ENCODE results near the gene PAX7.

PAX7 gene
- long read RNA-seq: 0 reads

DNA sequence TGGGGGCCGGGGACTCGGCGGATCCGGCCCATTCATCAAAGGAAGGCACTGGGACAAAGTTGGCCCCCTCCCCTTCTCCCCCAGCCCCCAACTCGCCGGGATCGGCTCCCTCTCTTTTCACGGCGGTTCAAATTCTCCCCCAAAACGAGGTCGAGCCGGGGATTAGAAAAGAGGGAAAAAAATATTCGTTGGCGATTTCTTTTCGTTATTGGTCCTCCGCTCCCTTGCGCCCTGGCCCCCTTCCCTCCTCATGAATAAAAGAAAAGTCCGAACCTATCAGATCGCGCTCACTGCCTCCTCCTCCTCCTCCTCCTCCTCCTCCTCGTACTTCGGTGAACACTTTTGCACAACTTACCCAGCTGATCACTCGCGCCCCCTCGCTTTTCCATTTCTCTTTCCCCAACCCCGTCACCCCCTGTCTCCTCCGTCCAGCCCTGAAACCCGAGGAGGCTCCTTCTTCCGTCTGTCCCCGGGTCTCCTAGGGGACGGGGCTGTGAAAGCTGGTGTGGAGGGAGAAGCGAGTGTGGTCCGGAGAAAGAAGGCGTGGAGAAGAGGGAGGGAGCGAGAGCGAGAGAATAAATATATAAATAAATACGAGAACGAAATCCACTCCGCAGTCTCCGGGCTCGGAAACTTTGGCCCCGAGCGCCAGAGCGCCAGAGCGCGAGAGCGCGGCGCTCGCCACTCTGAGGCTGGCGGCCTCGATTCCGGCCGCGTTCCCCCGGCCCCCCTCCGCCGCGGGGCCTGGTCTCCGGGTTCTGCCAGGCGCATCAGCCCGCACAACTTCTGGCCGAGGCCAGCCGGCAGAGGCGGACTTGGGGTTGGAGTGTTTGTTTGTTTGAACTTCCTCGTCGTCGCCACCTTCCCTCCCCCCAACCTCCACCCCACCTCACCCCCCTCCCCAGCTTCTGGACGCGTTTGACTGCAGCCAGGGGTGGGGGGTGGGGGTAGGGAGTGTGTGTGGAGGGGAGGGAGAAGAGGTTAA lies at the start of gene PAX7:
Gene PAX7, plus strand, starts transcription at position 336 of the 985 bp plus-strand sequence. CDS start 758 bp downstream, outside the sequence.
- TF ChIP-seq REST (IDR thresholded peaks at IDR 0.05; ENCODE audit: insufficient replicate concordance, low read depth) (no peak), POLR2AphosphoS5 (IDR thresholded peaks at IDR 0.05; ENCODE audit: low read depth) (no peak), GABPA (IDR thresholded peaks at IDR 0.05; ENCODE audit: low read depth) (no peak), SPI1 (IDR thresholded peaks at IDR 0.05; ENCODE audit: borderline replicate concordance, low read depth) (no peak)
- TF ChIP-seq, protein P1, sequence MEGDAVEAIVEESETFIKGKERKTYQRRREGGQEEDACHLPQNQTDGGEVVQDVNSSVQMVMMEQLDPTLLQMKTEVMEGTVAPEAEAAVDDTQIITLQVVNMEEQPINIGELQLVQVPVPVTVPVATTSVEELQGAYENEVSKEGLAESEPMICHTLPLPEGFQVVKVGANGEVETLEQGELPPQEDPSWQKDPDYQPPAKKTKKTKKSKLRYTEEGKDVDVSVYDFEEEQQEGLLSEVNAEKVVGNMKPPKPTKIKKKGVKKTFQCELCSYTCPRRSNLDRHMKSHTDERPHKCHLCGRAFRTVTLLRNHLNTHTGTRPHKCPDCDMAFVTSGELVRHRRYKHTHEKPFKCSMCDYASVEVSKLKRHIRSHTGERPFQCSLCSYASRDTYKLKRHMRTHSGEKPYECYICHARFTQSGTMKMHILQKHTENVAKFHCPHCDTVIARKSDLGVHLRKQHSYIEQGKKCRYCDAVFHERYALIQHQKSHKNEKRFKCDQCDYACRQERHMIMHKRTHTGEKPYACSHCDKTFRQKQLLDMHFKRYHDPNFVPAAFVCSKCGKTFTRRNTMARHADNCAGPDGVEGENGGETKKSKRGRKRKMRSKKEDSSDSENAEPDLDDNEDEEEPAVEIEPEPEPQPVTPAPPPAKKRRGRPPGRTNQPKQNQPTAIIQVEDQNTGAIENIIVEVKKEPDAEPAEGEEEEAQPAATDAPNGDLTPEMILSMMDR (IDR thresholded peaks at IDR 0.05; ENCODE audit: insufficient read depth, low read length): no peak
- no peak within 1 kb of the TSS for H3K4me3 ChIP-seq (replicated peaks; ENCODE audit: insufficient read depth, low read length)
- H3K27me3 ChIP-seq (ENCODE audit: insufficient read depth, poor library complexity, severe bottlenecking): peaks cover 65% of the 10 kb centered on the region
- no peak for DNase-seq (ENCODE audit: low read depth in 1 of 2, low spot score in 1 of 2)
- no peak within 1 kb of the TSS for H3K27ac ChIP-seq (replicated peaks)

- Histone ChIP-seq H3K27ac (replicated peaks) (no peak overlapping the region), H3K4me3 (replicated peaks; ENCODE audit: insufficient read depth, low read length) (no peak overlapping the region), H3K27me3 (ENCODE audit: insufficient read depth, poor library complexity, severe bottlenecking) (no peaks in the 10 kb centered on the region)
- peak in 1 of 2 experiments; percentile 15 for DNase-seq (ENCODE audit: low read depth in 1 of 2, low spot score in 1 of 2)
- no peak for TF ChIP-seq GABPA (IDR thresholded peaks at IDR 0.05; ENCODE audit: low read depth)
- TF ChIP-seq, protein P1 (IDR thresholded peaks at IDR 0.05; ENCODE audit: insufficient read depth, low read length): peak; percentile 66
These were observed 49.2 kb upstream of the PAX7 start for GRCh38 chr1:18581420-18581880.

- TF ChIP-seq POLR2AphosphoS5 (IDR thresholded peaks at IDR 0.05; ENCODE audit: low read depth) (no peak), GABPA (IDR thresholded peaks at IDR 0.05; ENCODE audit: low read depth) (no peak), REST (IDR thresholded peaks at IDR 0.05; ENCODE audit: insufficient replicate concordance, low read depth) (no peak), SPI1 (IDR thresholded peaks at IDR 0.05; ENCODE audit: borderline replicate concordance, low read depth) (no peak)
- TF ChIP-seq, protein P1 (IDR thresholded peaks at IDR 0.05; ENCODE audit: insufficient read depth, low read length): no peak
- H3K27ac ChIP-seq (replicated peaks): no peak overlapping the region
- no peaks in the 10 kb centered on the region for H3K27me3 ChIP-seq (ENCODE audit: insufficient read depth, poor library complexity, severe bottlenecking)
- DNase-seq (ENCODE audit: low read depth in 1 of 2, low spot score in 1 of 2): no peak
- H3K4me3 ChIP-seq (replicated peaks; ENCODE audit: insufficient read depth, low read length): no peak overlapping the region
These were observed 47.8 kb upstream of the PAX7 start for GRCh38 chr1:18582890-18583289.

Data from HL-60 (cell line).